Activated naive CD4-positive, alpha-beta T cell treated with anti-CD3 and anti-CD28 coated beads, Interleukin-2, amount 50 U/mL, for 24 hours (primary cell): ENCODE results near the gene IL5.

Source experiments
- H3K27ac Mint-ChIP-seq: one replicate; pipeline ENCODE4 v1.8.0; 2021; ENCODE audit warnings: mild to moderate bottlenecking, mixed read lengths
- H3K27me3 Mint-ChIP-seq: one replicate; pipeline ENCODE4 v1.8.0; 2021; ENCODE audit warnings: mixed read lengths
- H3K36me3 Mint-ChIP-seq: one replicate; pipeline ENCODE4 v1.8.0; 2021; ENCODE audit warnings: mixed read lengths
- H3K4me1 Mint-ChIP-seq: one replicate; pipeline ENCODE4 v1.8.0; 2021; ENCODE audit warnings: mixed read lengths
- H3K4me3 Mint-ChIP-seq: one replicate; pipeline ENCODE4 v1.8.0; 2021; ENCODE audit warnings: mild to moderate bottlenecking, mixed read lengths
- H3K9me3 Mint-ChIP-seq: one replicate; pipeline ENCODE4 v1.8.0; 2021; ENCODE audit warnings: mixed read lengths

IL5 gene

DNA sequence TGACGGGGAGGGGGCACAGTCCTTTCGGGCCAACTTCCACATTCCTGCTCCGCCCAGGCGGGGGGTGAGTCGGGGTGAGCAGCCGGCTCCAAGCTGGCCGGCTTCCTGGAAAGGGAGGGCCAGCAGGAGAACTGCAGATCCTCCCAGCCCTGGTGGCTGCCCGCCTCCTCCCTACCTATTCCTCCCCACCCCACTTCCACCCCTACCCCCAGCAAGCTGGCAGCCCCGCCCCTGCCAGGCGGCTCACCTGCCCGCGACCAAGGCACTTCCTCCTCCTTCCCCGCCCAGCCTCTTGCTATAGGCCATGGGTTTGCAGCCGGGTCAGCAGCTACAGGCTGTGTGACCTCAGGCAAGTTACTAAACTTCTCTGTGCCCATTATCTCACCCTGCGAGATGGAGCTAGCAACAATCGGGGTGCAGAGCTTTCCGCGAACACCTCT is 47.1 kb downstream of the IL5 start:
- peak overlapping the region; percentile 85 for H3K4me3 Mint-ChIP-seq
- no peaks in the 10 kb centered on the region for H3K27me3 Mint-ChIP-seq
- H3K9me3 Mint-ChIP-seq: no peaks in the 10 kb centered on the region
- peaks cover 74% of the 10 kb centered on the region for H3K4me1 Mint-ChIP-seq
- peak overlapping the region; percentile 95 for H3K27ac Mint-ChIP-seq
- H3K36me3 Mint-ChIP-seq: no peaks in the 10 kb centered on the region

DNA sequence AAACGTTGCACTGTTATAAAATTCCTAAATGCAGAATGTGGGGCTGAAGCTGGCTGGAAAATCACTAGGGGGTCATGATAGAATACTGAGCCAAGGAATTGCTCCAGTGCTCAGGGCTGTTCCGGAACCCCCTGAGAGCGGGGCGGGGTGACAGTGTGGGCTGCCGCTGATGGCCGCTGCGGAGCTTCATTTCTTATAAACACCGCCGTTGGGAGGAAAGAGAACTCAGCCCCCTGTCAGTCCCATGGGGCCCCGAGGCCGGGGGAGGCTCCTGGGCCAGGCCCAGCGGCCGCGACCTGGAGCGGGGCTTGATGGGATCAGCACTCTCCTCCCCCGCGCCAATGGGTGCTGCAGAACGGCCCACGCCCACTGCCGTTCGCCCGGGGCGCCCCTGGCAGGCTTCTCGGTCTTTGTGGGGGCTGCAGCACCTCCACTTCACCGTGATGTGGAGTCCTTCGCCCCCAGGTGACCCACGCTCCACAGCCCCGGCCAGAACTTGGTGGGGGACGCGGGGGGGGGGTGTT is 47.6 kb downstream of the IL5 start:
- H3K27me3 Mint-ChIP-seq: no peaks in the 10 kb centered on the region
- peak overlapping the region; percentile 85 for H3K4me3 Mint-ChIP-seq
- no peaks in the 10 kb centered on the region for H3K9me3 Mint-ChIP-seq
- peaks cover 70% of the 10 kb centered on the region for H3K4me1 Mint-ChIP-seq
- peak overlapping the region; percentile 99 for H3K27ac Mint-ChIP-seq
- H3K36me3 Mint-ChIP-seq: no peaks in the 10 kb centered on the region

DNA sequence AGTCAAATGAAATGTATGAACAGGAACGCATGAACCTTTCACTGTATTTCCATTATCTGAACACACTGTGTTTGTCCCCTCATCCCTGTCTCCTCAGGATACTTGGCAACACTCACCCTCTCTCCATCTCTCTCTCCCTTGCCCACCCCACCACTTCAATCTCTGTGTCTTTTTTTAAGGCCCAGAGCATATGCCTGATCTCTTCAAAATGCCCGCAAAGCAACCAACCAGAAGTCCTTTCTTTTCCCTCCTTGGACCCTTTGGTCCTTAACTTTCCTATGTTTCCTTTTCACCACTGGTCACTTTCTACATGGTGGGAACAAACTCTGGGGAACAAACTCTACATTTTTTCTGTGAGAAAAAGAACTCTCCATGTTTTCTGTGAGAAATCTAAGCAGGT is 49.5 kb downstream of the IL5 start:
- H3K4me1 Mint-ChIP-seq: peaks cover 51% of the 10 kb centered on the region
- H3K27me3 Mint-ChIP-seq: no peaks in the 10 kb centered on the region
- no peaks in the 10 kb centered on the region for H3K9me3 Mint-ChIP-seq
- H3K27ac Mint-ChIP-seq: peak overlapping the region; percentile 99
- peaks cover 12% of the 10 kb centered on the region for H3K36me3 Mint-ChIP-seq
- H3K4me3 Mint-ChIP-seq: peak overlapping the region; percentile 85

DNA sequence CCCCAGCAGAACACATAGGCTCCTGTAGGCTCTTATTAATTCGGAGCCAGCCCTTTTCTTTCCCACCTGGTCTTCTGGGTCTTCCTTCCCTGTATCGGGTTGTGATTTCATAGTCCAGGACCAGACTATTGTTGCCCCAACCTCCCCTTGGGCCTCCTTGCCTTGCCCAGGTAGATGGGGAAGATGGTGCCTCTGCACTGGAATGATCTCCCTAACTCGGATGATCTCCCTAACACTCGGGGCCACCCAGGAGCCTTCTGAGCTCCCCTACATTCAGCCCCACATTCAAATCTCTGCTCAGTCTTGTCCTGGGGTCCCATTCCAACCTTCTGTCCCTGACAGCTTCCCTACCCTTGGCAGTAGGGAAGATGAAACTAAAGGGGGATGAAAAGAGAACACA is 50.1 kb downstream of the IL5 start:
- no peaks in the 10 kb centered on the region for H3K9me3 Mint-ChIP-seq

DNA sequence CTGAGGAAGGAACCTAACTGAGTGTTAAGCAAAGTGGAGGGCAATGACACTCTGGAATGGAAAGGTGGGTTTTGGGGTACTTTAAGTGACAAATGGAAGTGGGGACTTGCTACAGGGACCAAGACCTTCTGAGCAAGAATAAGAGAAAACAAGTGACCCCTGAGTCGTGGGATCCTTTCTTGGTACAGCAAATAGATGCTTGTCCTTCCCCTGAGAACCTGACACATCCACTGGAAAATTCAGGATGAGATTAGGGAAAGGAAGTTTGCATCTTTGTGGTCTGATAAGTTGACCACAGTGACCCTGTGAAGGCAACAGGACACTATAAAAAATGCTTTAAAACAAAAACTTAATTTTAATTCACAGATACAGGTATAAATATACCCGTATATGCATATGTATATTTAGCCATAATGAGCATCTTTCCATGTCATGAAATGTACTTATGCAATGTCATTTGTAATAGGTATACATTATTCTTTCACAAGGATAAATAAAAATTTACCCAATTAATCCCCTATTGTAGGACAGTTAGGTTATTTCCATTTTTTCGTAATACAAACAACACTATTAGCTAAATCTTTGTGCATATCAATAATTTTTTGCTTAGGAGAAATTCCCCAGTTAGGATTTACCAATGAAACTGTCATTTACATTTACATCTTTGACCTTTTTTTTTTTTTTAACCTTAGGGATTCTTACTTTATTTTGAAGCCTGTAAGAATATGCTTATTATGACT is 50.8 kb downstream of the IL5 start:
- H3K9me3 Mint-ChIP-seq: no peaks in the 10 kb centered on the region
- peaks cover 24% of the 10 kb centered on the region for H3K36me3 Mint-ChIP-seq
- peaks cover 51% of the 10 kb centered on the region for H3K4me1 Mint-ChIP-seq
- peak overlapping the region; percentile 90 for H3K4me3 Mint-ChIP-seq
- H3K27ac Mint-ChIP-seq: peak overlapping the region; percentile 99
- no peaks in the 10 kb centered on the region for H3K27me3 Mint-ChIP-seq

More for the DNA sequence above, 50.1 kb downstream of the IL5 start:
- H3K36me3 Mint-ChIP-seq: peaks cover 17% of the 10 kb centered on the region
- peaks cover 48% of the 10 kb centered on the region for H3K4me1 Mint-ChIP-seq
- no peaks in the 10 kb centered on the region for H3K27me3 Mint-ChIP-seq
- H3K27ac Mint-ChIP-seq: peak overlapping the region; percentile 99
- peak overlapping the region; percentile 85 for H3K4me3 Mint-ChIP-seq
